Islet precursor cell (in vitro differentiated cells): ENCODE data around the gene TFEB.
"Not testable (repeated sequence)": the region's sequence is repeated elsewhere in the genome, so short reads cannot be mapped to it uniquely, and the experiment has no call there.

Source experiments
- DNase-seq: peaks from one replicate; pipeline ENCODE4 v3.0.0-alpha.2; 2018

TFEB gene

GRCh38 chr6:41735427-41736185, at the start of gene TFEB:
Gene TFEB, minus strand, starts transcription at chr6:41735608. Its CDS starts 44,395 bp downstream, at chr6:41691213.
- peak; percentile 96 for DNase-seq

DNA sequence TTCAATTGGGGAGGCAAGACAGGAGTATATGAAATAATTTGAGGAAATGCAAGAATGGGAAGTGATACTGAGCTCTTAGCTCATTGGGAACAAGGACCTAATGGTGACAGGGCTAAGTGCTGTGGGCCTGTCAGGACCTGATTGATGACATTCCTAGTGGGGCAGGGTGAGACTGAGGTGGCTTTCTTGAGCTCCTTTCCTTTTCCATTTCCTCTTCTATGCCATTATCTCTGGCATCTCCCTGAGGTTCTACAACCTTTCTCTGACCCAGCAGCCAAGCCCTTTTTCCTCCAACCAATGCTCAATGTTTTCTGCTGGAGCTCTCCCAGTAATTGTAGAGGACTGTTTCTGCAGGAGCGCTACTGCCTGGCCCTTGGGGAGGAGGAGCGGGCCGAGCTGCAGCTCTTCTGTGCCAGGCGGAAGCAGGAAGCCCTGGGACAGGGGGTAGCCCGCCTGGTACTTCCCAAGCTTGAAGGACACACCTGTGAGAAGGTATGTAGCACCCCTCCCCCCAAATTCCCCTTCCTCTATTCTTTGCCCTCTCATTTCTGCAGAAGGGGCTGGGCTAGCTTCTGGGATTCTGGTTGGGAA, 49.3 kb upstream of the TFEB start:
- DNase-seq: peak; percentile 74

DNA sequence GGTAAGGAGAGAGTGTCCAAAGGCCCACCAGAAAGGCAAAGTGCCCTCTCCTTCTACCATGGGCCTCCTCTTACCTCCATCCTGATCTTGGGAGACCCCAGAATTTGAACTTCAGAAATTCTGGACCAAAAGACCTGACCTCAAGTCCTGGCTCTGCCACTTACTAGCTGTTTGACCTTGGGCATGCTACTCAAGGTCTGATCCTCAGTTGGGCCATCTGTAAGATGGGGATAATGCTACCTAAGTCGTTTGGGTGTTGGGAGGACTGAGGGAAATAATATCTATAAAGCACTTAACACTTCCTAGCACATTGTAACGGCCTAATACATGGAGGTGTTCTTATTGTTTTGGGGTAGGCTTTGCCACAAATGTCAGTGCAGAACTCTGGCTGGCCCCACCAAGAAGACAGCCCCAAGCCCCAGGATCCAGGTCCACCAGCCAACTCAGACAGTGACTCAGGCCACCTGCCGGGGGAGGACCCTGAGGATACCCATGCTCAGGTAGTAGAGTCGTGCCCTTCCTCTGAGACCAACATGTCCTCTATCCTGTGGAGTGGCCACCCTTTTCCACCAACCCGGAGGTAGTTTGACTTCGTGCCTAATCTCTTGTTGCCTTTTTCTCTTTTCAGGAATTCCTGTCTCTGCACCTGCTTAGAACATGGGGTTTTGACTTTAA, 47.8 kb upstream of the TFEB start:
- no peak for DNase-seq

GRCh38 chr6:41781366-41781730, 45.9 kb upstream of the TFEB start:
- DNase-seq: no peak

- DNase-seq: no peak
Measured at GRCh38 chr6:41780551-41781365, 45.4 kb upstream of the TFEB start, which contains the start of gene PRICKLE4. Gene PRICKLE4, plus strand, starts transcription at chr6:41780782. Its CDS starts 2,692 bp downstream, at chr6:41783474.

DNA sequence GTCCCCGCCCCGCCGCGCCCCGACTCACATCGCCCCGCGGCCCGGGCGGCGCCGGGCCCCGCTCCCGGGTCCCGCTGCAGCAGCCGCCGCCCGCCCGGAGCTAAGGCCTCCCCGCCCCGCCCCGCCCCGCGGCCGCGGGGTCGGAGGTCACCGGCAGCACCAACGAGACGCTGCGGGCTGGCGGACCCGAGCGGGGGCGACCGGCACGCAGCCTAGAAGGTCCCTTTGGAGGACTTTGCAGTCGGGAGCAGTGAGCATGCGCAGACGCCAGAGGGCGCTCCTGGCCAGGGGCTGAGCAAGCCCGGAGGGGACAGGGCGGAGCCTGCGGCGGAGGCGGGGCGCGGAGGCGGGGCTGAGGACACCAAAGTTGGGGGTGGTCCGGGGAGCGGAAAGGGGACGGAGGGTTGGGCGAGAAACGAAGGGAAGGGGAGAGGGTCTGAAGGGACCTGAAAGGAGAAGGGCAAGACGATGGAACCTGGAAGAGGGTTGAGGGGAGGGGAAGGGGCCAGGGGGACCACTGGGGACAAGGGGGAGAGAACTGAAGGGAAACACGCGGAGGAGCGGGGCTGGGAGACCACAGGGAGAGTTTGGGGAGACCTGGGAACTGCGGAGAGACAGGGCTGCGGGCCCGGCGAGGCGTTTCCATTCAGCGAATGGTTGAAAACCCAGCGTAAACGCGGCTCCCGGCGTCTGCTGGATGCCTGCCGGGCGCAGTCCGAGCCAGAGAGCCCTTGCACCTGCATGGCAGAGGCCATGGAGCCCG, 44.6 kb upstream of the TFEB start, which contains the start of gene FRS3:
Gene FRS3 (minus strand): TSS at position 113 of the 763 bp plus-strand sequence. CDS start 2,913 bp downstream, outside the sequence.
- DNase-seq: peak; percentile 98

DNA sequence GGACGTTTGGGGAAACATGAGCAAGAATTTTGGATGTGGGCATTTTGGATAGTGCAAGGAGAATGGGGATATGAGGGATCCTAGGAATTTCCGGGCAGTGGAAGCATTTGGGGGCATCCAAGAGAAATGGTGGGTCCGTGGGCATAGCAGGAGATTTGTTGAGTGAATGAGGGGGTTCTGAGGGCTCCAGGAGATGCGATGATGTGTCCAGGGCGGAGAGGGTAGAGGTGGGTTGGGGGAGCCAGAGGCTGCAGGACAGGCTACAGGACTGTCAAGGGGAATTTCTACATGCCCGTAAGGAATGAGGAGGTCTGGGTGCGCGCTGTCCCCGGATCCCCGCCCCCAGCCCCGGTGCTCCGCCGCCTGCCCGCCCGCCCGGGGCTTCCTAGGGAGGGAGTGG, 43.9 kb upstream of the TFEB start:
- DNase-seq: no peak

- DNase-seq: no peak
Measured at GRCh38 chr6:41778895-41779294, 43.5 kb upstream of the TFEB start.

- DNase-seq: no peak
Measured at GRCh38 chr6:41777551-41778285, 42.3 kb upstream of the TFEB start.

DNA sequence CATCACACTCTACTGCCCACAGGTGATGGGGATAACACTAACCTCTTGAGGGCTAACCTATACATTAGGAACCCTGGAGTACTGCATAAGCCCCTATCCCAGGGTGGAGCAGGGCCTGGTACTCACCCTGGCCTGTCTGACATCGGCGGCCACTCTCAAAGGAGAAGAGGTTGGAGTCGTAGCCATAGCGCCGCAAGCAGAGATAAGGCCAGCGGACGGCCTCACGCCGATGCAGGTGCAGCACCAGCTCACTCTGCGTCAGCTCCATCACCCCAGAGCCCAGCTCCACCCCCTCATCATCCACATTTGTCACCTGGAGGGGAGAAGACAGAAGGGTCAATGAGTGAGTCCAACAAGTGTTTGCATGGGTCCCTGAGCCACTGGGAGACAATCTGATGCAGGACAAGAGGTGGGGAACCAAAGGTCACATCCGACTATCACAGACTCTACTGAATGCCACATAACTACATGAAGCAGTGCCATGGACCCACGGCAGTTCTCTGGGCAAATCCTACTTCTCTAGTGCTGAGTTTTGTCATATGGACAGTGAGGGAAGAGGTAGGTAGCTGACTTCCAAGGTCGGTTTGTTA, 40.0 kb upstream of the TFEB start:
- DNase-seq: no peak

DNA sequence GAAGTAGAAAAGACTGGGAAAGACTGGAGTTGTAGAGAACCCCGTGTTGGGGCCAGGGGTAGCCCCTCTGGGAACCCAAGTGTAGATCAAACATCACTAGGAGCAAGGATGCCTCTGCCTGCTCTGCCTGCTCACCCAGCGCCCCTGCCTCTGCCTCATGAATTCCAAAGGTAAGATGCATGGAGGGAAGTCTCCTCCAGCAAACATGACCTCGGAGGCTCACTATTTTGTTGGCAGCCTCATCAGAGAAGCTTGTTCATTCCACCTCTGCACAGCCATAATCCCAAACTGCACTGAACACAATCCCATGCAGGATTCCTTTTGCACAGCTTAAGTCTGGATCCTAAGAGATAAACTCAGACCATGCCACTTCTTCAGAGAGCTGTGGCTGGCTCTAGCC, 39.4 kb upstream of the TFEB start:
- no peak for DNase-seq

DNA sequence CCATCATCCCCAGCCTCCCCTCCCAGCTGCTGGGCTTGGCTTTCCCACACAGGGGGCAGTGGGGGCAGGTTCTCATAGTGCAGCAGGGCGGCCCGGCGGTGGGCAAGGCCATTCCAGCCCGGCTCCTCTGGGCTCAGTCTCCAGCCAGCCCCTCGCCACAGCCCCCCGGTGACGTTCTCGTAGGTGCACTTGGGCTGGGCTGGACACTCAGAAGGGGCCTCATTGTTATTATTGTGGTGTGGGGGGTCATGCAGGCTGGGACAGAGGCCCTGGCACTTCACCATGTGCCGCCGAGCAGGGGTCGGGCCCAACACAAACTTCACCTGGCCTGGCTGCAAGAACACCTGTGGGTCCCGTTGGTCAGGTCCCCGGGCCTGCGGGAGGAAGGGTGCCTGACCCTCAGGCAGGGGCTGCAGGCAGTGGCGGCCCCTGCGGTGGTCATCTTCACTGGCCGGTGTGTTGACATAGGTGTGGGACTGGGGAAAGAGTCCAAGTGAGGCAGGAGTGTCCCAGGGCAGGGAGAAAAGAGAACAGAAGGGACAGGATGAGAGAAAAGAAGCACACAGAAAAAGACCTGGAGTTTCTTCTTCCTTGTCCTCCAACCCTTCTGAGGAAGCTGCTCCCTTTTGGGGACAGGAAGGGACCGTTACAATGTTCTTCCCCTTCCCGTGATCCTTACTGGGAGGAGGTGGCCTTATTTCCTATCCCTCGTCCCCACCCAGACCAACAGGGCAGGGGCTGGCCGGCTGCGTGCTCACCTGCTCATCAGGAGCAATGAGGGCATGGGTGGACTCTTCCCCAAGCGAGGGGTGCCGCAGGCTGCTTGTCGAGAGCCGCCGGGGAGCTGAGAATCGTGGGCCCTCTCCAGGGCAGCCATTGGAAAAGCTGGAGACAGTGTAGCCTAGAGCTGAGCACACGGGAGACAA, 35.9 kb upstream of the TFEB start:
- DNase-seq: peak; percentile 40

- peak; percentile 35 for DNase-seq
Measured at GRCh38 chr6:41770381-41771057, 35.1 kb upstream of the TFEB start.

DNA sequence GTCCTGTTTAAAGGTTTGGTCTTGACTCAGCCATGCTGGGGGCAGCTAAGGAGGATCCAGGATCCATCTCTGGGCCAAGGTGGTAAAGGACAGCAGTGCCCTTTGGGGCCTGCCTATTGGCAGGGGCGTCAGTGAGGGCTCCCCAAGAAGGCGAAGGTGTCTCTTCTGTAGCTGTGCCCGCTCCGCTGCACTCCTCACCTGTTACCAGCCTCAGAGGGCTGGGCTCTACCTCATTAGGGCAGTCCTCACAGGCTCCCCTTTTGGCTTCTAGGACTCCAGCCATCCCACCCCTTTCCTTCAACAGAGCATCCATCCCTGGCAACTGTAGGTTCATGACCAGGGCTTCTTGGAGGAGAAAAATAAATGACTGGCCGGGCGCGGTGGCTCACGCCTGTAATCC, 34.0 kb upstream of the TFEB start:
- DNase-seq: peak; percentile 35

- DNase-seq: peak; percentile 84
Measured at GRCh38 chr6:41768545-41769308, 33.3 kb upstream of the TFEB start.

DNA sequence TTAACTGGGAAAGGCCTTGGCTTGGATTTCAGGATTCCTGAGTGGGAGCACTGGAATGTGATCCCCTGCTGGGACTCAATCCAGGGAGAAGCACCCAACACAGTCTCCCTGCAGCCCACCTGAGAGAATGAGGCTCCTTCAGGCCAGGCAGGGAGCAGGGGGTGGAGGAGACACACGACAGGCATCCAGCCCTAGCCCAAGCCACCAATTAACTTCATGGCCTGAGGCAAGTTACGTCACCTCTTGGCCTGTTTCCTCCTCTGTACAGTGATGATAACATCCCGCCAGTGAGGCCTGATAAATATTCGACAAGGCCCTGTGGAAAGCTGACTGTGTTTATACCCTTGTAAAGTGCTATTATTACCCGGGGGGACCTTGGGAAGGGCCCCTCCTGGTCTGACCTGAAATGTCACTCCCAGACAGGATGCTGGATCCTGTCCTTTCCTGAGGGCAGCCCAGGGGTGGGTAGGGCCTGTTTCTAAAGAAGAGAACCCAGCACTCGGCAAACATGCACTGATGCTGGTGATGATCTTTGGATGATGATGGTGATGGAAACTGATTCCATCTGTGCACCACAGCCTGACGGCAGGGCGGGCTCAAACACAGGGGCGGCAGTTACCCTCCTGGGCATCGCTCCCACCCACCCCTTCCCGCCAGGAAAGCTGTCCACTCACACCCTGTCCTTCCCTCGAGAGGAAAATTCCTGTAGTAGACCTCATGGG, 31.9 kb upstream of the TFEB start:
- peak; percentile 98 for DNase-seq

- DNase-seq: not testable (repeated sequence)
Measured at GRCh38 chr6:41766043-41766664, 30.7 kb upstream of the TFEB start.
